ENCODE data around the gene TRAPPC8. TPM values are rescaled to one million over a fixed set of nuclear protein-coding genes. Genes with fewer than 3 reads are reported as not detected.

The TRAPPC8 gene
- total and polyA plus RNA-seq, 2 of the 13 experiments (the other 11 are each of a cell fraction or from before 2014, with no cell fraction given), result 34.6 to 50.8 TPM

- ChIA-PET POLR2A (interaction anchor here (1.3 kb wide), 1 partner anchor 11 kb away, joined by 6 read pairs; the partner anchor contains the start of gene TRAPPC8), CTCF (ENCODE audit: low intra/inter-chr PET ratio, low total read pairs) (no interaction called here)
- Histone ChIP-seq H3K27ac (ENCODE audit: extremely low read length, insufficient read depth, low read length) (no peak overlapping the region), H3K4me1 (ENCODE audit: insufficient read depth, low read length) (peaks cover 17% of the 10 kb centered on the region), H3K4me2 (ENCODE audit: low read depth, low read length) (no peak overlapping the region), H3K27me3 (ENCODE audit: control insufficient read depth in 1 of 2, insufficient read depth in 2 of 2, low read length in 2 of 2) (no peaks in the 10 kb centered on the region), H3K79me2 (ENCODE audit: insufficient read depth, low read length) (peaks cover 6% of the 10 kb centered on the region), H4K20me1 (ENCODE audit: insufficient read depth, low read length) (no peaks in the 10 kb centered on the region), H3K9ac (ENCODE audit: insufficient read depth, low read depth, low read length) (no peak overlapping the region), H3K4me3 (replicated peaks in 1 of 3; ENCODE audit: insufficient read depth in 1 of 3, low read depth in 2 of 3, low read length in 3 of 3) (no peak overlapping the region), H3K9me3 (ENCODE audit: low read length) (no peaks in the 10 kb centered on the region), H2AFZ (ENCODE audit: low read length) (no peak overlapping the region), H3K36me3 (replicated peaks in 1 of 2; ENCODE audit: control insufficient read depth in 1 of 2, insufficient read depth in 2 of 2, low read length in 2 of 2) (peaks cover 0 to 29% of the 10 kb centered on the region in 2 experiments; a peak in 2 of 5 replicates)
- no peak for FAIRE-seq
- no peak for DNase-seq (ENCODE audit: low spot score)
- WGBS (ENCODE audit: low lambda C conversion rate), result 93% methylated on average over 6 of the region's 6 CpGs
- BruUV-seq (replicated peaks), result no TSS peak
- in situ Hi-C loops (cut with HindIII; ENCODE audit: extremely low pct_ligation_motif_present, low pct_unique_long_range_greater_than_20kb), result no loop called here
- intact Hi-C loops (cut with micrococcal nuclease; ENCODE audit: unreplicated experiment), result no loop called here
- ATAC-seq, result no peak
- no peak for TF ChIP-seq MIXL1 (CRISPR knock-in tag; IDR thresholded peaks at IDR 0.05)
- TF ChIP-seq MZF1 (CRISPR knock-in tag; IDR thresholded peaks at IDR 0.05; ENCODE audit: borderline replicate concordance), result no peak
- no peak for TF ChIP-seq TBX3 (IDR thresholded peaks at IDR 0.05; ENCODE audit: borderline replicate concordance)
- TF ChIP-seq CHD2 (IDR thresholded peaks at IDR 0.05; ENCODE audit: low read depth, low read length), result no peak
- TF ChIP-seq ZNF724P (CRISPR knock-in tag; IDR thresholded peaks at IDR 0.05; ENCODE audit: borderline replicate concordance), result no peak
Observed at GRCh38 chr18:31931886-31932240, 11.1 kb downstream of the TRAPPC8 start.

- Histone ChIP-seq H3K4me3 (replicated peaks in 1 of 3; ENCODE audit: insufficient read depth in 1 of 3, low read depth in 2 of 3, low read length in 3 of 3) (no peak overlapping the region), H3K4me2 (ENCODE audit: low read depth, low read length) (no peak overlapping the region), H4K20me1 (ENCODE audit: insufficient read depth, low read length) (no peaks in the 10 kb centered on the region), H2AFZ (ENCODE audit: low read length) (no peak overlapping the region), H3K9ac (ENCODE audit: insufficient read depth, low read depth, low read length) (no peak overlapping the region), H3K27me3 (ENCODE audit: control insufficient read depth in 1 of 2, insufficient read depth in 2 of 2, low read length in 2 of 2) (no peaks in the 10 kb centered on the region), H3K4me1 (ENCODE audit: insufficient read depth, low read length) (peaks cover 17% of the 10 kb centered on the region), H3K36me3 (replicated peaks in 1 of 2; ENCODE audit: control insufficient read depth in 1 of 2, insufficient read depth in 2 of 2, low read length in 2 of 2) (peaks cover 0 to 31% of the 10 kb centered on the region in 2 experiments; a peak in 2 of 5 replicates), H3K27ac (ENCODE audit: extremely low read length, insufficient read depth, low read length) (no peak overlapping the region), H3K9me3 (ENCODE audit: low read length) (no peaks in the 10 kb centered on the region), H3K79me2 (ENCODE audit: insufficient read depth, low read length) (peaks cover 6% of the 10 kb centered on the region)
- no peak for FAIRE-seq
- WGBS (ENCODE audit: low lambda C conversion rate), result 88% methylated on average over 6 of the region's 6 CpGs
- no TSS peak for BruUV-seq (replicated peaks)
- TF ChIP-seq MXD3 (CRISPR knock-in tag; IDR thresholded peaks at IDR 0.05) (no peak), ARID5B (CRISPR knock-in tag; IDR thresholded peaks at IDR 0.05) (no peak), ZNF761 (CRISPR knock-in tag; conservative IDR thresholded peaks at IDR 0.05) (no peak), ZKSCAN8 (CRISPR knock-in tag; IDR thresholded peaks at IDR 0.05; ENCODE audit: borderline replicate concordance) (no peak), ADNP (CRISPR knock-in tag; IDR thresholded peaks at IDR 0.05) (no peak), IRF9 (CRISPR knock-in tag; IDR thresholded peaks at IDR 0.05; ENCODE audit: borderline replicate concordance) (no peak)
- in situ Hi-C loops (cut with HindIII; ENCODE audit: extremely low pct_ligation_motif_present, low pct_unique_long_range_greater_than_20kb) (no loop called here), intact Hi-C loops (cut with micrococcal nuclease; ENCODE audit: unreplicated experiment) (no loop called here)
- ChIA-PET CTCF (ENCODE audit: low intra/inter-chr PET ratio, low total read pairs) (no interaction called here), POLR2A (interaction anchor here (1.3 kb wide), 1 partner anchor 11 kb away, joined by 6 read pairs; the partner anchor contains the start of gene TRAPPC8)
- DNase-seq (ENCODE audit: low spot score), result no peak
- ATAC-seq, result no peak
Observed at GRCh38 chr18:31931163-31931885, 11.6 kb downstream of the TRAPPC8 start.
